ENCODE measurements around the gene TRHDE.

- TF ChIP-seq, protein P1, sequence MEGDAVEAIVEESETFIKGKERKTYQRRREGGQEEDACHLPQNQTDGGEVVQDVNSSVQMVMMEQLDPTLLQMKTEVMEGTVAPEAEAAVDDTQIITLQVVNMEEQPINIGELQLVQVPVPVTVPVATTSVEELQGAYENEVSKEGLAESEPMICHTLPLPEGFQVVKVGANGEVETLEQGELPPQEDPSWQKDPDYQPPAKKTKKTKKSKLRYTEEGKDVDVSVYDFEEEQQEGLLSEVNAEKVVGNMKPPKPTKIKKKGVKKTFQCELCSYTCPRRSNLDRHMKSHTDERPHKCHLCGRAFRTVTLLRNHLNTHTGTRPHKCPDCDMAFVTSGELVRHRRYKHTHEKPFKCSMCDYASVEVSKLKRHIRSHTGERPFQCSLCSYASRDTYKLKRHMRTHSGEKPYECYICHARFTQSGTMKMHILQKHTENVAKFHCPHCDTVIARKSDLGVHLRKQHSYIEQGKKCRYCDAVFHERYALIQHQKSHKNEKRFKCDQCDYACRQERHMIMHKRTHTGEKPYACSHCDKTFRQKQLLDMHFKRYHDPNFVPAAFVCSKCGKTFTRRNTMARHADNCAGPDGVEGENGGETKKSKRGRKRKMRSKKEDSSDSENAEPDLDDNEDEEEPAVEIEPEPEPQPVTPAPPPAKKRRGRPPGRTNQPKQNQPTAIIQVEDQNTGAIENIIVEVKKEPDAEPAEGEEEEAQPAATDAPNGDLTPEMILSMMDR (conservative IDR thresholded peaks at IDR 0.05; ENCODE audit: low read depth, low read length): no peak
- no peak for TF ChIP-seq EZH2 (IDR thresholded peaks at IDR 0.05; ENCODE audit: borderline replicate concordance, low read depth, low read length, poor library complexity, severe bottlenecking)
Observed at GRCh38 chr12:72293701-72294100, 21.5 kb downstream of the TRHDE start.
